Measurements from ENCODE around the gene UVSSA.
"Not testable (repeated sequence)": the region's sequence is repeated elsewhere in the genome, so short reads cannot be mapped to it uniquely, and the experiment has no call there.

The UVSSA gene

DNA sequence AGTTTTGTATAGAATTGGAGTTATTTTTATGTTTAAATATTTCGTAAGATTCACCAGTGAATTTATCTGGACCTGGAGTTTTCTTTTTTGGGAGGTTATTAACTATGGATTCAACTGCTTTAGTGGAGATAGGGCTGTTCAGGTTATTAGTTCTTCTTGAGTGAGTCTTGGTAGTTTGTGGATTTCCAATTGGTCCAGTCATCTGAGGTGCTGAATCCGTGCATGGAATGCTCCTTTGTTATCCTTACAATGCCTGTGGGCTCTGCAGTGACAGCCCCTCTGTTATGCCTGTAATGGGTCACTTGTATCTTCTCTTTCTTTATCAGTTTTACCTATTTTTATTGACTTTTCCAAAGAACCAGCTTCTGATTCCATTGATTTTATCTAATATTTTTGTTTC, 74.6 kb downstream of the UVSSA start:
- DNase-seq (ENCODE audit: low read depth): no peak

DNA sequence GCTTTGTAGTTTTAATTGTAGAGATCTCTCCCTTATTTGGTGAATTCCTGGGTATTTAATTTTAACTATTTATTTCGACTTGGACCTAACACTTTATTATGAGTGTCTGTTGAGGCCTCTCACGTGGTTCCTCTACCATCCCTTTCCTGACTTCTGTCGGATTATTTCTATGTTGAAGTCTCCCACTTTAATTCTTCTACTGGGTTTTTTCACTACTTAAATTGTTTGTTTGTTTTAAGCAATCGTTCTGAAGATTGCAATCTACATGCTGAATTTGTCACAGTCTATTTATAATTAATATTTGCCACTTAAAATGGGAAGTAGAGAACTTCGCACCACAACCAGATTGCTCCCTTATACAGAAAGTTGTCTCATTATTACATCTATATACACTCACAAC, 80.0 kb downstream of the UVSSA start:
- no peak for DNase-seq (ENCODE audit: low read depth)

DNA sequence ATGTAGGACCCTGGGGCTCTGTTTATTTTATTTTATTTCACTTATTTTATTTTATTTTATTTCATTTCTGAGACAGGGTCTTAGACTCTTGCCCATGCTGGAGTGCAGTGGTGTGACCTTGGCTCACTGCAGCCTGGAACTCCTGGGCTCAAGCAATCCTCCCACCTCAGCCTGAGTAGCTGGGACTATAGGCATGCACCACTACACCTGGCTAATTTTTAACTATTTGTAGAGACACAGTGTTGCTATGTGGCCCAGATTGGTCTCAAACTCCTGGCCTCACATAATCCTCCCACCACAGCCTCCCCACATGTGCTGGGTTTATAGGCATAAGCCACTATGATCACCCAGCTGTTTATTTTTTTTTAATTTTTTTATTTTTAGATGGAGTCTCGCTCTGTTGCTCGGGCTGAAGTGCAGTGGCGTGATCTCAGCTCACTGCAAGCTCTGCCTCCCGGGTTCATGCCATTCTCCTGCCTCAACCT, 96.7 kb downstream of the UVSSA start:
- DNase-seq (ENCODE audit: low read depth): not testable (repeated sequence)
